Measurements from ENCODE around the gene EPHA10. TPM values are rescaled to one million over a fixed set of nuclear protein-coding genes. Genes with fewer than 3 reads are reported as not detected.

EPHA10 gene
- total RNA-seq, 1 donor from 2014 or later: 0.37 TPM

GRCh38 chr1:37714226-37714625 is 50.7 kb downstream of the EPHA10 start:
- no peak for TF ChIP-seq CTCF (IDR thresholded peaks at IDR 0.05)
- Mint-ChIP-seq H3K9me3 (ENCODE audit: low read depth) (no peaks in the 10 kb centered on the region), H3K4me3 (ENCODE audit: unreplicated experiment) (no peak overlapping the region), H3K36me3 (ENCODE audit: low read depth) (no peaks in the 10 kb centered on the region), H3K27ac (ENCODE audit: unreplicated experiment) (no peak overlapping the region), H3K4me1 (ENCODE audit: low read depth) (no peaks in the 10 kb centered on the region), H3K27me3 (ENCODE audit: low read depth) (peaks cover 12% of the 10 kb centered on the region)
- DNase-seq (ENCODE audit: low spot score): no peak

- TF ChIP-seq CTCF (IDR thresholded peaks at IDR 0.05): no peak
- Mint-ChIP-seq H3K9me3 (ENCODE audit: low read depth) (no peaks in the 10 kb centered on the region), H3K27ac (ENCODE audit: unreplicated experiment) (no peak overlapping the region)
Measured at GRCh38 chr1:37708471-37708870, 56.4 kb downstream of the EPHA10 start.

DNA sequence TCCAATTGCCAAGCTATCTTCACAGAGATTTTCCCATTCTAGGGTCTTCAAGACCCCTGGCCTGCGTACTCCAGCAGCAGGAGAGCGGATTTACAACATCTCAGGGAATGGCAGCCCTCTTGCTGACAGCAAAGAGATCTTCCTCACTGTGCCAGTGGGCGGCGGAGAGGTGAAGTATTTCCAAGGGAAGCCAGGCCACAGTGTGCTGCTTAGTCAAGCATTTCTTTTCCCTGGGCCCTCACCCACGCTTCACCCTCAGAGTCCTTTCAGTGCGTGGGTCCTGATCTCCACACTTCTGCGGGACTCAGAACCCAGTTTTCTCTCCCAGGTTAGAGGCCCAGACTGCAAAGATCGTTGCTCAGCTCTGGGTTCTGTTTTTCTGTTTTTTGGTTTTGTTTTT is 59.5 kb downstream of the EPHA10 start:
- no peak for DNase-seq (ENCODE audit: low spot score)

More at GRCh38 chr1:37708471-37708870, 56.4 kb downstream of the EPHA10 start:
- Mint-ChIP-seq H3K27me3 (ENCODE audit: low read depth) (no peaks in the 10 kb centered on the region), H3K36me3 (ENCODE audit: low read depth) (peaks cover 4% of the 10 kb centered on the region), H3K4me1 (ENCODE audit: low read depth) (peaks cover 11% of the 10 kb centered on the region), H3K4me3 (ENCODE audit: unreplicated experiment) (no peak overlapping the region)
- no peak for DNase-seq (ENCODE audit: low spot score)

GRCh38 chr1:37704966-37705365 is 60.0 kb downstream of the EPHA10 start:
- no peak for TF ChIP-seq CTCF (IDR thresholded peaks at IDR 0.05)
- Mint-ChIP-seq H3K36me3 (ENCODE audit: low read depth) (peaks cover 4% of the 10 kb centered on the region), H3K27me3 (ENCODE audit: low read depth) (no peaks in the 10 kb centered on the region), H3K4me3 (ENCODE audit: unreplicated experiment) (no peak overlapping the region), H3K9me3 (ENCODE audit: low read depth) (no peaks in the 10 kb centered on the region), H3K27ac (ENCODE audit: unreplicated experiment) (peak overlapping the region; percentile 57), H3K4me1 (ENCODE audit: low read depth) (peaks cover 11% of the 10 kb centered on the region)
- no peak for DNase-seq (ENCODE audit: low spot score)

More for the DNA sequence above, 59.5 kb downstream of the EPHA10 start:
- Mint-ChIP-seq H3K27ac (ENCODE audit: unreplicated experiment) (peak overlapping the region; percentile 57), H3K4me1 (ENCODE audit: low read depth) (peaks cover 11% of the 10 kb centered on the region), H3K4me3 (ENCODE audit: unreplicated experiment) (no peak overlapping the region), H3K27me3 (ENCODE audit: low read depth) (no peaks in the 10 kb centered on the region), H3K36me3 (ENCODE audit: low read depth) (peaks cover 4% of the 10 kb centered on the region), H3K9me3 (ENCODE audit: low read depth) (no peaks in the 10 kb centered on the region)
- TF ChIP-seq CTCF (IDR thresholded peaks at IDR 0.05): no peak

GRCh38 chr1:37703061-37703460 is 61.9 kb downstream of the EPHA10 start:
- Mint-ChIP-seq H3K4me3 (ENCODE audit: unreplicated experiment) (no peak overlapping the region), H3K4me1 (ENCODE audit: low read depth) (peaks cover 11% of the 10 kb centered on the region), H3K36me3 (ENCODE audit: low read depth) (peaks cover 6% of the 10 kb centered on the region), H3K27ac (ENCODE audit: unreplicated experiment) (no peak overlapping the region), H3K9me3 (ENCODE audit: low read depth) (no peaks in the 10 kb centered on the region), H3K27me3 (ENCODE audit: low read depth) (no peaks in the 10 kb centered on the region)
- no peak for DNase-seq (ENCODE audit: low spot score)
- TF ChIP-seq CTCF (IDR thresholded peaks at IDR 0.05): no peak

Measured in chondrocyte (in vitro differentiated cells).